Thyroid gland (tissue), 4 donors: ENCODE data around the gene SUPT3H. TPM values are rescaled to one million over a fixed set of nuclear protein-coding genes. Genes with fewer than 3 reads are reported as not detected.
A peak's percentile ranks its signal among the peaks of the same experiment; 100 is the strongest.

Experiments
- DNase-seq, 2 donors: peaks; one replicate each; pipeline ENCODE4 v3.0.0-alpha.2; 2019
- H3K27ac ChIP-seq, 3 donors: fragments of 200-600 bp; sonication (generic); 1 replicate in 2 of 3; 2 replicates in 1 of 3; pipeline ENCODE4 v1.5.1; 2016 to 2019; ENCODE audit warnings: mild to moderate bottlenecking in 1 of 3, moderate library complexity in 1 of 3
- H3K27me3 ChIP-seq: fragments of 200-600 bp; sonication (generic); one replicate; pipeline ENCODE4 v1.5.1; 2019
- H3K36me3 ChIP-seq, 2 donors: fragments of 200-600 bp; sonication (generic); one replicate each; pipeline ENCODE4 v1.5.1; 2016 to 2019
- H3K4me1 ChIP-seq, 2 donors: fragments of 200-600 bp; sonication (generic); one replicate each; pipeline ENCODE4 v1.5.1; 2017 to 2019
- H3K4me3 ChIP-seq, 3 donors: fragments of 200-600 bp; sonication (generic); replicated peaks in 1 of 3; 1 replicate in 2 of 3; 2 replicates in 1 of 3; pipeline ENCODE4 v1.5.1; 2016; ENCODE audit warnings: mild to moderate bottlenecking in 1 of 3
- H3K9me3 ChIP-seq: fragments of 200-600 bp; sonication (generic); one replicate; pipeline ENCODE4 v1.5.1; 2017
- CTCF ChIP-seq, 6 experiments: fragments of 200-600 bp in 3 of 6; fragments of 450-650 bp in 3 of 6; sonication (generic) in 3 of 6; IDR thresholded peaks; one replicate each; pipeline ENCODE4 v1.5.1; 2016 to 2019; ENCODE audit warnings: antibody characterized with exemption in 6 of 6, mild to moderate bottlenecking in 2 of 6, inconsistent platforms in 1 of 6, moderate library complexity in 1 of 6
- POLR2A ChIP-seq, 2 donors: fragments of 450-650 bp; IDR thresholded peaks; one replicate each; pipeline ENCODE4 v1.6.1; 2017; ENCODE audit warnings: antibody characterized with exemption in 2 of 2, mild to moderate bottlenecking in 2 of 2, moderate library complexity in 1 of 2
- WGBS, 2 donors: methylation state at CpG; one replicate each; pipeline ENCODE4 v1.1.5; 2017; 5-methylcytosine and 5-hydroxymethylcytosine counted together
- intact Hi-C: fragments of 100-400 bp; cut with DNase I; formaldehyde crosslinking; loops from one replicate; pipeline ENCODE4 v1.15.1; 2023
- total RNA-seq, 4 donors: library from RNA; depleted of rRNA; stranded (reverse); fragments of >200 nt; gene quantifications; one replicate each; pipeline ENCODE4 v1.2.3, GENCODE V29; 2016

SUPT3H gene
- total RNA-seq, 4 donors from 2014 or later: 9.8 to 21.6 (median 11.1) TPM

GRCh38 chr6:44923444-44923843 is 454.3 kb downstream of the SUPT3H start:
- no peak for DNase-seq
- Histone ChIP-seq H3K4me1 (peaks cover 0 to 8% of the 10 kb centered on the region in 2 donors), H3K9me3 (no peaks in the 10 kb centered on the region), H3K27ac (no peak overlapping the region), H3K27me3 (no peaks in the 10 kb centered on the region), H3K36me3 (no peaks in the 10 kb centered on the region), H3K4me3 (no peak overlapping the region)
- intact Hi-C loops: no loop called here
- 91 to 97% methylated on average over 1 of the region's 1 CpG for WGBS, 2 donors
- TF ChIP-seq POLR2A (IDR thresholded peaks at IDR 0.05) (no peak), CTCF (IDR thresholded peaks at IDR 0.05) (no peak)

- intact Hi-C loops: no loop called here
- Histone ChIP-seq H3K4me3 (no peak overlapping the region), H3K27ac (no peak overlapping the region), H3K36me3 (no peaks in the 10 kb centered on the region), H3K9me3 (no peaks in the 10 kb centered on the region), H3K27me3 (no peaks in the 10 kb centered on the region), H3K4me1 (peaks cover 0 to 8% of the 10 kb centered on the region in 2 donors)
- 61 to 73% methylated on average over 3 of the region's 3 CpGs for WGBS, 2 donors
- peak; percentile 27 to 46 for DNase-seq
- no peak for TF ChIP-seq POLR2A (IDR thresholded peaks at IDR 0.05)
- TF ChIP-seq CTCF (IDR thresholded peaks at IDR 0.05): no peak
Measured at GRCh38 chr6:44921798-44922197, 455.9 kb downstream of the SUPT3H start.

- Histone ChIP-seq H3K27ac (no peak overlapping the region), H3K4me3 (no peak overlapping the region), H3K36me3 (no peaks in the 10 kb centered on the region), H3K27me3 (no peaks in the 10 kb centered on the region), H3K4me1 (peaks cover 0 to 8% of the 10 kb centered on the region in 2 donors), H3K9me3 (no peaks in the 10 kb centered on the region)
- TF ChIP-seq POLR2A (IDR thresholded peaks at IDR 0.05) (no peak), CTCF (IDR thresholded peaks at IDR 0.05) (no peak)
- intact Hi-C loops: no loop called here
- no peak for DNase-seq
- WGBS, 2 donors: 52 to 54% methylated on average over 5 of the region's 5 CpGs
Measured at GRCh38 chr6:44920952-44921491, 456.7 kb downstream of the SUPT3H start.

- H3K27ac ChIP-seq: no peak overlapping the region
- intact Hi-C loops: no loop called here
- no peaks in the 10 kb centered on the region for H3K4me1 ChIP-seq
- no peak for TF ChIP-seq POLR2A (IDR thresholded peaks at IDR 0.05)
- TF ChIP-seq CTCF (IDR thresholded peaks at IDR 0.05): no peak
- H3K9me3 ChIP-seq: no peaks in the 10 kb centered on the region
- WGBS, 2 donors: 83 to 88% methylated on average over 6 of the region's 6 CpGs
- no peaks in the 10 kb centered on the region for H3K36me3 ChIP-seq
- no peak for DNase-seq
- no peaks in the 10 kb centered on the region for H3K27me3 ChIP-seq
- no peak overlapping the region for H3K4me3 ChIP-seq
Measured at GRCh38 chr6:44918671-44919296, 458.9 kb downstream of the SUPT3H start.

- DNase-seq: no peak
- H3K9me3 ChIP-seq: no peaks in the 10 kb centered on the region
- no peak overlapping the region for H3K4me3 ChIP-seq
- H3K27me3 ChIP-seq: no peaks in the 10 kb centered on the region
- no peaks in the 10 kb centered on the region for H3K4me1 ChIP-seq
- intact Hi-C loops: no loop called here
- TF ChIP-seq CTCF (IDR thresholded peaks at IDR 0.05) (no peak), POLR2A (IDR thresholded peaks at IDR 0.05) (no peak)
- H3K27ac ChIP-seq: no peak overlapping the region
- H3K36me3 ChIP-seq: no peaks in the 10 kb centered on the region
- 80 to 82% methylated on average over 2 of the region's 2 CpGs for WGBS, 2 donors
Measured at GRCh38 chr6:44917430-44917829, 460.3 kb downstream of the SUPT3H start.
